ENCODE measurements around the gene CNTRL.
"Not testable (repeated sequence)": the region's sequence is repeated elsewhere in the genome, so short reads cannot be mapped to it uniquely, and the experiment has no call there.

Gene CNTRL

DNA sequence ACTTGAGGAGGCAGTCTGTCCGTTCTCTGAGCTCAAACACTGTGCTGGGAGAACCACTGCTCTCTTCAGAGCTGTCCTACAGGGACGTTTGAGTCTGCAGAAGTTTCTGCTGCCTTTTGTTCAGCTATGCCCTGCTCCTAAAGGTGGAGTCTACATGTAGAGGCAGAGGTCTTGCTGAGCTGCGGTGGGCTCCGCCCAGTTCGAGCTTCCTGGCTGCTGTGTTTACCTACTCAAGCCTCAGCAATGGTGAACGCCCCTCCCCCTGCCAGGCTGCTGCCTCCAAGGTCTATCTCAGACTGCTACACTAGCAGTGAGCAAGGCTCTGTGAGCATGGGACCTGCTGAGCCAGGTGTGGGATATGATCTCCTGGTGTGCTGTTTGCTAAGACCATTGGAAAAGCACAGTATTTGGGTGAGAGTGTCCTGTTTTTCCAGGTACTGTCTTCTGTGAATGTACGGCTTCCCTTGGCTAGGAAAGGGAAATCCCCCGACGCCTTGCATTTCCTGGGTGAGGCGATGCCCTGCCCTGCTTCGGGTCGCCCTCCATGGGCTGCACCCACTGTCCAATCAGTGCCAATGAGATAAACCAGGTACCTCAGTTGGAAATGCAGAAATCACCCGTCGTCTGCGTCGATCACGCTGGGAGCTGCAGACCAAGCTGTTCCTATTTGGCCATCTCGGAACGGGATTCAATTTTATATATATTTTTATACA lies 58.5 kb downstream of the CNTRL start:
- DNase-seq, result peak in 1 of 2 experiments; percentile 27

DNA sequence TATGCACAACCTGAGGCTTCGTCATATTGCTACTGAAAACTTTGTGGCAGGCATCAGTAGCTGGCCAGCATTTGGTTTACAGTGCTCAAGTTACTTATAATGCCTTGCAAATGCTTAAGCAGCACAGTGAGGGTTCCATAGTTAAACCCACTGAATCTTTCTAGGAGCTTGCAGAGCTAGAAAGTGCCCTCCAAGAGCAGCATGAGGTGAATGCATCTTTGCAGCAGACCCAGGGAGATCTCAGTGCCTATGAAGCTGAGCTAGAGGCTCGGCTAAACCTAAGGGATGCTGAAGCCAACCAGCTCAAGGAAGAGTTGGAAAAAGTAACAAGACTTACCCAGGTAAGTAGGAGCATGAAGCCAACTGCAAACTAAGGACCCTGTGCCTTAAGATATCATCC lies 60.9 kb downstream of the CNTRL start:
- DNase-seq, result no peak

DNA sequence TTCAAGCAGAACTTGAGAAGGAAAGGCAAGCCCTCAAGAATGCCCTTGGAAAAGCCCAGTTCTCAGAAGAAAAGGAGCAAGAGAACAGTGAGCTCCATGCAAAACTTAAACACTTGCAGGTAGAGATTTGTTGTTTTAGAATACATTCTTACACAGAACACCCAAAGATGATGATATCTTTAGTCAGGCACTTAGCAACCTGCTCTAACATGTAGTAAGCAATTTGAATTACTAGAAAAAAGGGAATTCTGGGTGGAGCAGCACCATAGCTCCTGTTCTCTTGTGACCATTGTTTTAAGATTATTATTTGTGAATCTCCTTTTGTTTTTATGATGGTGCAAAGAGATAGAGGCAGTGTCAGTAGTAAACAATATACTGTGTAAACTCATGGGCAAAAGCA lies 63.8 kb downstream of the CNTRL start:
- DNase-seq, result no peak

DNA sequence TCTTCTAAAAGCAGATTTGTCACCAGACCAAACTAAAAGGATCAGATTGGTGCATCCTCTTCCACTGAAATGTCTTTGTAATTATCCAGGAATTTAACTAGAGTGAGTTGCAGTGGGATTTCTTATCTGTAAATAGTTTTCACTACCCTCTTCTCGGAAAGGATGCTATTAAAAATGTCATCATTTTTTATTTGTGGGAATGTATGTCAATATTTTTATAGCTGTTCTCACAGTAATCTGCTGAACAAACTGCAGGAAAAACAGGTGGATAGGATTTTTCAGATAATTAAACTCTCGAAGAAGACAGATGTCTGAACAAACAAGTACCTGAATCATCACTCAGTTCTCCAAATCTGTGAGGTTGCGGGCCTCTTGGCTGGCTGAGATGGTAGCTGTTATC lies 64.2 kb downstream of the CNTRL start:
- DNase-seq, result no peak

DNA sequence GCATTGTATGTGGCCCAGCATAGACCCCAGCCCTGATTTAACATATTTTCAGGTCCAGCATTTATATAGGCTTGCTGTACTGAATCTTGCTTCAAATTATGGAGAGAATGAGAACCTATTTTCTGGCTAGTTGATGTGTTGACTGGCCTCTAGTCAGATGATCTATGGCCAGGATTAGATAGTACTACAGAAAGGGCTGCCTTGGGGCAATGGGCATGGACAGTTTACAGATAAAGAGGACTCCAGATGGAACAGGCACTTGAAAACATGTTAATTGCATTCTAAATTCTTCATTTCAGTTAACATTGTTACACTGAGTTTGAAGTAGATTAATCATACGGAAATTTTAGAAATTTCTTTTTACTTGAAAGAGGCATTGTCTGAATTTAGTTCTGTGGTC lies 65.4 kb downstream of the CNTRL start:
- DNase-seq, result no peak

DNA sequence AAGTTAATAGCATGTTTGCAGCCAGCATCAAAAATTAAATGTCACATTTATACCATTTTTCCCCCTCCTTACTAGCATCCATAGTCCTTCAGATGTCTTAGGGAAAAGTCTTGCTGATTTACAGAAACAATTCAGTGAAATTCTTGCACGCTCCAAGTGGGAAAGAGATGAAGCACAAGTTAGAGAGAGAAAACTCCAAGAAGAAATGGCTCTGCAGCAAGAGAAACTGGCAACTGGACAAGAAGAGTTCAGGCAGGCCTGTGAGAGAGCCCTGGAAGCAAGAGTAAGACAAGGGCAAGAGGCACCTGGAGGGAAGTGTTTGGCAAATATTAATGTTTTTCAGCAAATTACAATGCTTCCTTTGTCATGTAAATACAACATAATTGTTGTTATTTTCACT lies 66.6 kb downstream of the CNTRL start:
- no peak for DNase-seq

DNA sequence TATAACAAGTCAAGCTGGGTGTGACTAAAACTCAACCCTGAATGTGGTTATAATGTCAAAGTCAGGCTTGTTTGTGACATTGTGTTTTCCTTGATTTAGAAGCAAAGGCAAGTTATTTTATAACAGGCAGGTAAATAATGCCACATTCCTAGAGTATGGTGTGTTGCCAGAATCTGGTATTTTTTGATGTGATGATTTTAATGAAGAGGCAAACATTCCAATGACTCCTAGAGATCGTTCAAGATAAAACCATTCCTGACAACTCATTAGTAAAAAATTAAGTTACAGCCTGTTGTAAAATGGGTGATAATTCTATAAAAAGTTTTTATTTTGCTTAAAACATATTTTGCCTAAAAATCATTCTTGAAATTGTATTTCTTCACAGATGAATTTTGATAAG lies 67.0 kb downstream of the CNTRL start:
- no peak for DNase-seq

DNA sequence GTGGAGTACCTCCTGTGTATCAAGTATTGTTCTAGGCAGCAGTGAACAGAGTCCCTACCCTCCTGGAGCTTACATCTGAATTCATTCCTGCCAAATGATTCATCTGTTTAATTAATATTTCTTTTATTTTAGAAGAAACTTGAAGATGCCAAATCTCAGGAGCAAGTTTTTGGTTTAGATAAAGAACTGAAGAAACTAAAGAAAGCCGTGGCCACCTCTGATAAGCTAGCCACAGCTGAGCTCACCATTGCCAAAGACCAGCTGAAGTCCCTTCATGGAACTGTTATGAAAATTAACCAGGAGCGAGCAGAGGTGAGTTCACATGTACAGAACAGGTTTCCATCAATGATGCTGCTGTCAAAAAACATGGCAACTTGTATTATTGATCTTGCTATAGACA lies 69.0 kb downstream of the CNTRL start:
- no peak for DNase-seq

DNA sequence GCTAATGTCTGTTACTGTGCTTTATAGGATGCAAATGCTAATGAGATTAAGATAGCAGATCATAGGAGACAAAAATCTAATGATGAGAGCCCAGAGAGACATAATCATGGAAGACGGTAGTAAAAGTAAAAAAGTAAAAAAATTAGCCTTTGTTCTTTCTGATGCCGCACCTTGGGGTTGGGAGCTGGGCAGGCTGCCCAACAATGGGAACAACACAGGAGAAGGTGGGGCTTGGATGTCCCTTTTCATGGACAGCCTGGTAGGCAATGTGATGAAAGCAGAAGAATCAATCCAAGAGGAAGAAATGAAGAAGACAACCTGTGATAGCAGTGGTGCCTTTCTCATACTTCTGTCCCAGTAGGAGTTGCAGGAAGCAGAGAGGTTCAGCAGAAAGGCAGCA lies 69.7 kb downstream of the CNTRL start:
- DNase-seq, result no peak

DNA sequence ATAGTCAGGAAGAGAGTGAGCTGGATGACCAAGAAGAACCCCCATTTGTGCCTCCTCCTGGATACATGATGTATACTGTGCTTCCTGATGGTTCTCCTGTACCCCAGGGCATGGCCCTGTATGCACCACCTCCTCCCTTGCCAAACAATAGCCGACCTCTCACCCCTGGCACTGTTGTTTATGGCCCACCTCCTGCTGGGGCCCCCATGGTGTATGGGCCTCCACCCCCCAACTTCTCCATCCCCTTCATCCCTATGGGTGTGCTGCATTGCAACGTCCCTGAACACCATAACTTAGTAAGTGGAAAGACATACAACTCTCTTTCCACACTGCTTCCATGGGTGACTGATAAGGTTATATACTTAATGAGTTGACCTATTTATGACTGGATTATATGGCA lies 75.4 kb downstream of the CNTRL start:
- no peak for DNase-seq

DNA sequence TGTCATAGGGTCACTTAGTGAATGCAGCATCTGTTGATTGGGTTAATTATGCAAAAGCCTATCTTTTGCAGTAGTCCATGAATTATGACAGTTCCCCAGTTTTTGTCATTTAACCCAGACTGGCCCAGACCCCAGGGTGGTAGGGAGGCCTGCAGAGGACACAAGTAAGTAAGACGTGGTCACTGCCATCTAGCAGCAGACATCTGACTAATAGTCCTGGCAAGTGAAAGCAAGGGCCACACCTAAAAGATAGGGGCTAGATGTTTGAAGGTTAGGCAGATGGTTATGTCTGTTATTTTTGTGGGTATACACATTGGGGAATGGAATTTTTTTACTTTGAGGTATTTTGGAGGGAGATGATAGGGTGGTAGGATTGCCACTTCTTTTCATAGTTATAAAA lies 78.9 kb downstream of the CNTRL start:
- no peak for DNase-seq

DNA sequence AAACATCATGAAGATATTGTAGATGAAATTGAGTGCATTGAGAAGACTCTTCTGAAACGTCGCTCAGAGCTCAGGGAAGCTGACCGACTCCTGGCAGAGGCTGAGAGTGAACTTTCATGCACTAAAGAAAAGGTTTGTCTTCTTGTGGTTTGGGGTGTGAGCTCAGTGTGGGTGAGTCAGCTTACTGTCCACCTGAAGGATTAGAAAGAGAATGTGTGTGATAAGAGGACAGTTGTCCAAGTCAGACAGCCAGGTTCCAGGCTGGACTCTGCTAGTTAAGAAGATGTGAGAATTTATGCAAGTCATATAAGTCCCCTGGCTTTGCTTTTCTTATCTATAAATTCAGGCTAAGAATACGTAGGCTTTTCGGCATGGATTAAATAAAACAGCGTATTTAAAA lies 80.0 kb downstream of the CNTRL start:
- no peak for DNase-seq

DNA sequence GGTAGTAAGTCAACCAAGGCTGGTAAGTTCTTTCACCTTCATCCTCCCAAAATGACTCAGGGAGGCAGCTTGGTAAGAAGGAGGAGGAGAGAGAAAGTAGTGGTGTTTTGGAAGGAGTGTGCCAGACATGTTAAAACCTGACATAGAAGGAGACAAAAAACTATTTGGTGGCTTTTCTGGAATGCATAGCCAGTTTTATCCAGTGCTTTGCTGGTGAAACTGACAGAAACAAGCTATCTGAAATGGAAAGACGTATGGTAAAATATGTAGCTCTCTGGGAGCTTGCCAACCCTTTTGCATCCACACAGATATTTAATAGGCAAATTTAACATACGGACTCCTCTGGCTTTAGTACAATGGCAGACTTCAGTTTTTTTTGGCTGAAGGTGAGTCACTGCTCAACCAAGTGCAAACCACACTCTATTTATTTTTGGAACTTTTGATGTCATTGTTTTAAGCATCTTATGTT lies 81.5 kb downstream of the CNTRL start:
- no peak for DNase-seq

DNA sequence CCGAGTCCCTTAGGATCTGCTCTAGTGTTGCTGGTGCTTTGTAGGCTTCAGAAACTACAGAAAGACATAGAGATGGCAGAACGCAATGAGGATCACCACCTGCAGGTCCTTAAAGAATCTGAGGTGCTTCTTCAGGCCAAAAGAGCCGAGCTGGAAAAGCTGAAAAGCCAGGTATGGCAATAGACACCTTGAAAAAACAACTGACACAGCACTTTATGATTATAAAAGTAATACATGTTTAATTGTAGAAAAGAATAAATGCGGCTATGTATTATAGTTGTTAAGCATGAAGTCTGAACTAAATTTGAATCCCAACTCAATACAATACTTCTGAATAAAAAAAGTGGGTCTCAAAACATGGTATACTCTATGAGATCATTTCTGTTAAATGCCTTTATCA lies 83.2 kb downstream of the CNTRL start:
- DNase-seq, result no peak

DNA sequence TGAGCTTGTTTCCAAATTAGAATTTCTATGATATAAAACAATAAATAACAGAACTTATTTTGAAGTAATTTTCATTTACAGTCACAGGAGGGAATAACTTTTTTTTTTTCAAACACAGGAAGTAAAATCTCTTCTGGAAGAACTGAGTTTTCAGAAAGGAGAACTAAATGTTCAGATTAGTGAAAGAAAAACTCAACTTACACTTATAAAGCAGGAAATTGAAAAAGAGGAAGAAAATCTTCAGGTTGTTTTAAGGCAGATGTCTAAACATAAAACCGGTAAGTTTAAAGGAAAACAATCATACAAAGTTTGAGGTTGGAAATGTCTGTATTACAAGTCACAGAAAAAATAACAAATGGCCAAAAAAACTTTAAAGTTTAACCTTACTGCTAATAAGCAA lies 85.3 kb downstream of the CNTRL start:
- no peak for DNase-seq

DNA sequence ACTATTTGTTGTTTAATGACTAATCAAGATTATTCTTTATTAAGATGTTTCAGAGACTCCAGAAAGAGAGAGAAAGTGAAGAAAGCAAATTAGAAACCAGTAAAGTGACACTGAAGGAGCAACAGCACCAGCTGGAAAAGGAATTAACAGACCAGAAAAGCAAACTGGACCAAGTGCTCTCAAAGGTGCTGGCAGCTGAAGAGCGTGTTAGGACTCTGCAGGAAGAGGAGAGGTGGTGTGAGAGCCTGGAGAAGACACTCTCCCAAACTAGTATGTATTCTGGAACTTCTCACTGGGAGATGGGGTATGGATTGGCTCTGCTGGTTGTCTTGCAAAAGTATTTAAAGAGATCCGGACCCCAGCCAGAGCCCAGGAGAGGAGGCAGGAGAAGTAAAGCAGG lies 93.3 kb downstream of the CNTRL start:
- DNase-seq, result no peak

DNA sequence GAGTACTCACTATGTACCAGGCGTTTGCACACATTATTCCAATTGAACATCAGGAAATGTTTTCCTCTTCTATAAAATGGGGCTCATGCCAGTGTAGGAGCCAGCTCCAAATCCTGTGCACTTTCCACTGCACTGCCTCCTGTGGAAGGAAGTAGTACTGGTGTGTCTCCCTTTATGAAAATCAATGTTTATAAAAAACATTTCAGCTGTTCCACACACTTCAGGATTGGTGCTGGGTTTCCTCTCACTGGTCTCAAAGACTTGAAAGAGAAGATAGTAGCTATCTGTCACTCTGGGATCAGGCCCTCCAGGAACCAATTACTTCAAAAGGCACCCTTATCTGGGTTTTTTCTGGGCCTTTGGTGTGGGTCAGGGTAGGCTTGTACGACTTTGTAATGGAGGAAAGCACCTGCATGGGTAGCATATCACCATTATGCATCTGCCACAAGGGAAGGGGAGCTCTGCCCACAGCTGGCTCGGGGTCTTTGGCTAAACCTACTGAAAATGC lies 94.4 kb downstream of the CNTRL start:
- DNase-seq, result no peak

DNA sequence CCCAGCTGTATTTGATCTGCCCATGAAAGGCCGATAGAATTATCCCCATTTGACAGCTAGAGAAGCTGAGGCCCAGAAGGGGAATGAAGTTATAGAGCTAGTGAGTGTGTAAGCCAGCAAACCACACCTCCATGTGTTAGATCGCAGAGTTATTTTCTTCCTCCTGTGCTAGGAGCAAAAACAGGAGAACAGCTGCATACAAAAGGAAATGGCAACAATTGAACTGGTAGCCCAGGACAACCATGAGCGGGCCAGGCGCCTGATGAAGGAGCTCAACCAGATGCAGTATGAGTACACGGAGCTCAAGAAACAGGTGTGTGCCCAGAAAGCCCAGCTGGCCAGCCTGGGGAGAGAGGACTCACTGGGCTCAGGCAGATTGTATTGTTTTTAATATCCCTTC lies 96.5 kb downstream of the CNTRL start:
- DNase-seq, result no peak

DNA sequence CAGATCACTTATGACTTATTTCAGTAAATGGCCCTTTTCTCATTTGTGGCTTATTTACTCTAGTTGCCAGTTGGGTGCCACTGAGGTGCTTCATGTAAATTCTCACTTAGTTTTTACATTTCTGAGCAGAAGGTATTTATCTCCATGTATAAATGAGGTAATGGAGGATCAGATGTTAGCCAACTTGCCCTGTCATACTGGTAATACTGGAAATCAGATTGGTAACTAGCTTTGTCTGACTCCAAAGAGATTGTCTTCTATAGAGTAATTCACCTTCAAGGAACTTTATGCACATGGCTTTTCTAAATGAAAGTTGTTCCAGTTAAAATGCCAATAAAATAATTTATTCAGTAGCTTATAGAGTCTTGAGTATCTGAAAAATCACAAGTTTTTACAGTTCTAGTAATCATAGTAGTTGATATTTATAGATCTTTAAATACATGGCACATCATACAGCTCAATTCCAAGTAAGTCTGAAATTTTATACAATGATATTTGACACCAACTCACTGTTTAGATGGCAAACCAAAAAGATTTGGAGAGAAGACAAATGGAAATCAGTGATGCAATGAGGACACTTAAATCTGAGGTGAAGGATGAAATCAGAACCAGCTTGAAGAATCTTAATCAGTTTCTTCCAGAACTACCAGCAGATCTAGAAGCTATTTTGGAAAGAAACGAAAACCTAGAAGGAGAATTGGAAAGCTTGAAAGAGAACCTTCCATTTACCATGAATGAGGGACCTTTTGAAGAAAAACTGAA lies 98.2 kb downstream of the CNTRL start:
- no peak for DNase-seq

DNA sequence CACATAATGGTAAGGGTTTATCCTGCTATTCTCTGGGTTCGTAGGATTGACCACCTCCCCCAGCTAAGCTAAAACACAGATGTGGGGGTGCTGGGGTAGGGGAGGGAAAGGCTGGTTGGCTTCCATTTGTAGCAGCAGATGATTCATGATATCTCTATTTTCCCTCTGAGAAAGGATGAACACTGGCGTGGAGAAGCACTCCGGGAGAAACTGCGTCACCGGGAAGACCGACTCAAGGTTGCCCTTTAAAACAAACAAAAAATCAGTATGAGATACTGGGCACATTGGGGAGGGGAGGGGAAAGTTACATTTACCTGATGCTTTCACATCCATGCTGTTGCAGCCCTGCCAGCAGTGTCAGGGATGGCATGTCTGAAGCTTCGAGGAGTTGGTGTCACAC lies 98.7 kb downstream of the CNTRL start:
- DNase-seq, result no peak

DNA sequence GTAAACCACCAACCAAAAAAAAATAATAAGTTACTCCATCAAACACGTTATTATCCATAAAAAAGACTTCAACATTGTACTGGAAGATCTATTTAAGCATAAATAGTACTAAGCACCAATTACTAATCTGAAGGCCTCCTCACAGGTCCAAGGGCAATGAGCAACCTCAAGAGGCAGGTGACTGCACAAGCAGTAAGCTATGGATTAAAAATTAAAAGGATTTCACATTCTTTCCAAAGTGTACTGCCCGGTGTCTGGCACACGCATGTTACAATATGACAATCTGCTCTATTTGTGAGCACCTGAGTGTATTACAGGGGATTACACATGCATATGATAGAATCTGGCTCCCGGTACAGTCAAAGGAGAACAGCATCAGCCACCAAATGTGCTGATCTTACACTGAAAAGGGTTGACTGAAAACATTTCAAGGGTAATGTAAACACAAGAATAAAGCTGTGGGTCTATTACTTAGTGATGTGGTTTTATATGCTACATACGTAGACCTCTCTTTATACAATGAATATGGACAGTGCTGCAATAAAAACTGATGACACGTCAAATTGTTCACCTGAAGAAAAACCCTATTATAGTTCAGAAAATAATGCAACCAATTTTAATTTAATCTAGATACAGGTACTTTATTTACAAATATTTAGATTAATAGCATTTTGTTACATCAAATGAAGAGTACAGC lies 104.1 kb downstream of the CNTRL start:
- no peak for DNase-seq

DNA sequence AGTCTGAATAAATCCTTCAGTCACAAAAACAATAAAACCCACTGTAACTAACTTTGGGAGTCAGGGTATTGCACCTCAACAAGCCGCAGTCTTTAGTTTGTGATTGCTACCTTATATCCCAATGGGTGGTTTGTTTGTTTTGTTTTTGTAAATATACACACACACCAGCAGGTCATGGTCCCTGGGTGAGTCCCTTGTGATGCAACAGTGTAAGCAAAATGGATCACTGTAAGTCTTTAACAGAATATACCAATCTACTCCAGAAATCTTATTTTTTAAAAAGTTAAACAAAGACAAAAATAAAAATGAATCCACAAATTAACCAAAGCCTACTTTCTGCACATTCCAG lies 104.6 kb downstream of the CNTRL start:
- not testable (repeated sequence) for DNase-seq

DNA sequence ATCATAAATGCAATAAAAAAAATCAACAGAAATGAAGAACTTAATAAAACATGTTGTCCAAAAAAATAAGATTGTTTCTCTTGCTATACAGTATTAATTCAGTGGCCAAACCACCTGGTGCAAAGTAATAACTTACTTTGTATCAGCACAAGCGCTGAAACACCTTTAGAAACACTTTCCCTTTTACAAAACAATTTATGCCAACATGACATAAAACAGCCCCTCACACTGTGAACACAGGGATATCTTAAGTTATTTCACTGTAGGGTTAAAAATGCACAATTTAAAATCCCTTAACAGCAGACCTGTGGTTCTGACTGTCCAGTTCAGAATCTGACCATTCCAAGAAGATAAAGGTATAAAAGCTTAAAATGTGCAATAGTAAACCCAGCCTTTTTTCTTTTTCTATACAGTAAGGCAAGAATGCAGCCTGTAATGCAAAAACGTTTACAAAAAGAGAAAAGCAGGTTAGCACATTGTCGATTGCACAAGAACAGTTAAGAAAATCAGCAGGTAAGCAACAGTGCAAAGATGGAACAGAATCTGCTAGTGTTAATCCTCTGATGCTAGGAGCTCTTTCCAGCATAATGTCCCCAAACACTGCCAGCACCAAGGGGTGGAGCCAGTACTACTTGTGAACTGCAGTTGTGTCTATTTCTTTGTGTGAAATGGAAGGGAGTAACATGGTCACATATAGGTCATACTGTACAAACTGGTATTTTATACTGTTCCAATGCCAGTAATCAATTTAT lies 105.4 kb downstream of the CNTRL start:
- no peak for DNase-seq
